ENCODE results near the gene DHPS. TPM values are rescaled to one million over a fixed set of nuclear protein-coding genes. Genes with fewer than 3 reads are reported as not detected.
A peak's percentile ranks its signal among the peaks of the same experiment; 100 is the strongest.
"Not testable (repeated sequence)": the region's sequence is repeated elsewhere in the genome, so short reads cannot be mapped to it uniquely, and the experiment has no call there.

Gene DHPS
- total RNA-seq, 1 experiment from 2014 or later: 82.7 TPM

- DNase-seq (ENCODE audit: low read depth): no peak
Observed at GRCh38 chr19:12705654-12706331, 24.1 kb upstream of the DHPS start.

GRCh38 chr19:12705169-12705568 lies 23.5 kb upstream of the DHPS start:
- no peak for DNase-seq (ENCODE audit: low read depth)

DNA sequence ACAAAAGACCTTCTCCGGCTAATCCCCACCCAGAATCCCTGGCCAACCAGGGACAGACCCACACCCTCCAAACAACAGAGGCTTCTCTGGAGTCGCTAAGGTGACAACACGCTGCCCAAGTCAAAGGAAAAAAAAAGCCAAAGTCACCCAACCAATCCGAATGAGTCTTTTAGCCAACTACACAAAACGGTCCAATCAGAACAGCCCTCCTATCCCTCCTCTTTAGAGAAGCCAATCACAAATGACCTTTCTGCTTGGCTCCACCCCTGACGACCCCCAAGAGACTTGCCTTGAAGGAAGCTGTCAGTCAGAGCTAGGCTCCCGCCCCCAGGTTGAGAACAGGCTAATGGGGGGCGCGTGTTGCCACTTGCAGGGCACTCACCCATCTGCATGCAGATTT lies 21.4 kb upstream of the DHPS start:
- DNase-seq (ENCODE audit: low read depth): peak; percentile 38

- no peak for DNase-seq (ENCODE audit: low read depth)
Observed at GRCh38 chr19:12701596-12702282, 20.1 kb upstream of the DHPS start.

DNA sequence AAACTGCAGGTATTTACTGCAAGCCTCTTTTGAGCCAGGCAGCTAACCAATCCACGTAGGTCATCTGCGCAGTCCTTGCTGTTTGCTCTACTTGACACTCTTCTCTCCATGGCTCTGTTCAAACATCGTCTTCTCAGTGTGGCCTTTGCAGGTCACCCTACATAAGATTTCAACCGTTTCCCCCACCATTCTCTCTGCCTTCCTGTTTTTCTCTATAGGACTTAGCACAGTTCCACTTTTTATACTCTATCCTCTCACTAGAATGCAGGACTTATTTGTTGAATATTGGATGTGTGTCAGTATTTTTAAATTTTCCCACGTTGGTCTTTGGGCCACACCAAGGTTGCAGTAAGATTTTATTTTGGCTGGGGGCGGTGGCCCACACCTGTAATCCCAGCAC lies 16.5 kb upstream of the DHPS start:
- no peak for DNase-seq (ENCODE audit: low read depth)

GRCh38 chr19:12697425-12697824 lies 15.7 kb upstream of the DHPS start:
- not testable (repeated sequence) for DNase-seq (ENCODE audit: low read depth)

DNA sequence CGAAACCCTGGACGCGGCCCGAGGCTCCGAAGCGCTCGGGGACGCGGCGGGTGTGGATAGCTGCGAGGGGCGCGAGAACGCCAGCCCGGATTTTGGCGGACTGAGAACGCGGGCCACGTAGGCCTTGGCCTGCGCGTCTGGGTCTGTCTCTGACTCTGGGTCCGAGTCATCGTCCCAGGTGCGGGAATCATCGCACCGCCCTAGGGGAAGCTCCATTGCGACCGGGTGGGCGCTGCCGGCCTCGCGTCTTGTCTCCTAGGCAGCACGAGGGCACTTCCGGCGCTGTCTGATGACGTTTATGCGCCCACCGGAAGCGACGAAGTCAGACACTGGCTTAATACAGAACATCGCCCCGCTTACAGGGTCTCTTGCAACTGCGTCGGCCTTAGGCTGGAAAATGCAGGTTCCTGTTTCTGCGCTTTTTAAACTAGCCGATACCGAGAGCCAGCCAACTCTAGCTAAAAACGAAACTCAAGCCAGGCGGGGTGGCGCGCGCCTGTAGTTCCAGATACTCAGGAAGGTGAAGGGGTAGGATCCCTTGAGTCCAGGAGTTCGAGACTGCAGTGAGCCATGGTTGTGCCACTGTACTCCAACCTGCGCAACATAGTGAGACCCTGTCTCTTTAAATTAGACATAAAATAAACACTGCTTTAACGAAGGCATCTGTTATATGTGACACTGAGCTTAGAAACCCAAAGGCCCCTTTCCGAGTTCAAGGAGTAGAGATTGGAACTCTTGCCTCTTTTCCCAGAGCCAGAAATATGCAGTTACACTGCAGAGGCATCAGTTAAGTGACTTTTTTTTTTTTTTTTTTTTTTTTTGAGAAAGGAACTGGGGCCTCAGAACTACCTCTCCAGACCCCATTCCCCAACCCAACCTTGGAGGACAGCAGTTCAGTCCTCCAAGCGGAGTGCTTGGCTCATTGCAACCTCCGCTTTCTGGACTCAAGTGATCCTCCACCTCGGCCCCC lies 15.0 kb upstream of the DHPS start, which contains the start of gene FBXW9:
Gene FBXW9 (minus strand): TSS at position 266 of the 970 bp plus-strand sequence. CDS start 50 bp downstream, at position 216.
- DNase-seq (ENCODE audit: low read depth): peak; percentile 92

DNA sequence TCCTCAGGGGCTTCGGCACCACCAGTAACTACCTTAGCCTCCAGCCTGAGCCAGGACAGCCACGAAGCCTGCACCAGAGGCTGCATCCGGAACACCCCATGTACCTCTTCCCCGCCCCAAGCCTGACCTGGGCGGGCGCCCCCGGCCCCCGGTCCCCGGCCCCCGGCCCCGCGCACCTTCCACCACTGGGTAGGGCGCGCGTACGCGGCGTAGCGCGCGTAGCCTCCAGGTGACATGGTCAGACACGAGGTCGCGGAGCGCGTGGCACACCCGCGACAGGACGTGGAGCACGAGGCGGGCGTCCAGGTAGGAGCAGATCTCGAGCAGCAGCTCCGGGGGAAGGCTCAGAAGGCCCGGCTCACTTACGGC lies 14.3 kb upstream of the DHPS start:
- peak; percentile 9 for DNase-seq (ENCODE audit: low read depth)

GRCh38 chr19:12695514-12695913 lies 13.8 kb upstream of the DHPS start:
- DNase-seq (ENCODE audit: low read depth): no peak

- DNase-seq (ENCODE audit: low read depth): no peak
Observed at GRCh38 chr19:12695096-12695495, 13.4 kb upstream of the DHPS start.

- no peak for DNase-seq (ENCODE audit: low read depth)
Observed at GRCh38 chr19:12694641-12695040, 13.0 kb upstream of the DHPS start.

DNA sequence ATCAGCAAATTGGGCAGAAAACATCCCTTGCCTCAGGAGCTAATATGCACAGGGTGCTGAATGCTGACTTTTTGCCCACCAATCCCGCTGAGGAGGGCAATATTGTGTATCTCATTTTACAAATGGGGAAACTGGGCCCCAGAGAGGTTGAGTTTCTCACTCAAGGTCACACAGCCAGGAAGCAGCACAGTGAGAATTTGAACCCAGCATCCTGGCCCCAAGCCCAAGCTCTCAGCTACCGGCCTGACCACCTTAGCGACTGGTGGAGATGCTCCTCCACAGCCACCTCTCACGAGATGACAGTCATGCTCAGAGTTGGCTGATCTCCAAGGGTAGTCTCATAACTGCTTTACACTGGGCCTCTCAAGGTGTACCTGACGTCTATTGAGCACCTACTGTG lies 11.3 kb upstream of the DHPS start:
- no peak for DNase-seq (ENCODE audit: low read depth)

GRCh38 chr19:12689581-12690216 lies 8.0 kb upstream of the DHPS start:
- no peak for DNase-seq (ENCODE audit: low read depth)

- DNase-seq (ENCODE audit: low read depth): no peak
Observed at GRCh38 chr19:12689012-12689411, 7.3 kb upstream of the DHPS start.

- no peak for DNase-seq (ENCODE audit: low read depth)
Observed at GRCh38 chr19:12687496-12688196, 6.0 kb upstream of the DHPS start, which contains the start of gene GNG14. GNG14 (plus strand) TSS chr19:12687998; CDS start chr19:12688049, 51 bp downstream.

GRCh38 chr19:12685831-12686230 lies 4.2 kb upstream of the DHPS start:
- DNase-seq (ENCODE audit: low read depth): no peak

DNA sequence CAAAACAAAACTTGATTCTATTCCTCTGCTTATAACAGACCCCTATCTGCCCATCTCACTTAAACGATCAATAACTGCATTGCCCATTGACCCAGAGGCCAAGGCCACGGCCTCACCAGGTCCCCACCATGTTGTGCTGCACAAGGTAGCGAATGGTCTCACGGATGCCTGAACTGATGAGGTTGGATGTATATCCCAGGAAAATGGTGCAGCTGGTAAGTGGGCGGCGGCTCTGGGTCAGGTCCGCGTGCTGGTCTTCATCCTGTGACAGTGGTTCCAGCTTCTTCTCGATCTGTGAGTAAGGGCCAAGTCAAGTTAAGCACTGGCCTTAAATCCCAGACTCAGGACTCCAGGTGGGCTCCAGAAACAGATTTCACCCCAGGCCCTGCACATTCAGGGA lies 1.6 kb downstream of the DHPS start:
- no peak for DNase-seq (ENCODE audit: low read depth)

GRCh38 chr19:12678039-12678438 lies 3.6 kb downstream of the DHPS start:
- DNase-seq (ENCODE audit: low read depth): not testable (repeated sequence)

GRCh38 chr19:12676928-12677327 lies 4.8 kb downstream of the DHPS start:
- DNase-seq (ENCODE audit: low read depth): no peak

DNA sequence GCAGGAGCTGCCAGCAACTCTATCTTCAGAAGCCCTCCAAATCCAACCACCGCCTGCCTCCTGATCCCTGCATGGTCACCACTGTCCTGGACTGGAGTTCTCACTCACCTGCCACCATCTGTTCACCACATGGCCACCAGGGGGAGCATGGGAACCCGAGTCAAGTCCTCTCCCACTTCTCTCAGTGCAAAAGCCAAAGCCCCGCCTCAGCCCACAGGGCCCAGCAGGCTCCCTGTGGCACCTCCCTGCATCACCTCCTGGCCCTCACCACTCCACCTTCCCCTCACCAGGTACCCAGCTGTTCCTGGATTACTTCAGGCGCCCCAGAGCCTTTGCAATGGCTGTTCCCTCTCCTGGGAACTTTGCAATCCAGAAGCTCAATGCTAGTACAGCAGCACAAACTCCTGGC lies 5.3 kb downstream of the DHPS start:
- DNase-seq (ENCODE audit: low read depth): peak; percentile 80

GRCh38 chr19:12675940-12676339 lies 5.7 kb downstream of the DHPS start:
- DNase-seq (ENCODE audit: low read depth): no peak

Measured in M059J (cell line).